HUES64 (cell line): ENCODE data around the gene SLC35F3.

ENCODE experiments used
- H3K27ac ChIP-seq: 2 replicates; pipeline ENCODE4 v1.7.0; 2013; ENCODE audit warnings: low read depth, low read length, inconsistent platforms
- H3K27me3 ChIP-seq: 2 replicates; pipeline ENCODE4 v1.6.1; 2013; ENCODE audit warnings: mild to moderate bottlenecking, low read length; ENCODE audit not compliant: insufficient read depth
- H3K36me3 ChIP-seq: 2 replicates; pipeline ENCODE4 v1.6.1; 2013; ENCODE audit warnings: mild to moderate bottlenecking, low read length; ENCODE audit not compliant: insufficient read depth
- H3K4me1 ChIP-seq: 2 replicates; pipeline ENCODE4 v1.6.1; 2013; ENCODE audit warnings: mild to moderate bottlenecking, low read length, moderate library complexity; ENCODE audit not compliant: insufficient read depth
- H3K4me3 ChIP-seq: 2 replicates; pipeline ENCODE4 v1.5.1; 2013; ENCODE audit warnings: mild to moderate bottlenecking, low read length, moderate library complexity
- H3K9ac ChIP-seq: 2 replicates; pipeline ENCODE4 v1.6.1; 2013; ENCODE audit warnings: mild to moderate bottlenecking, low read depth, low read length
- H3K9me3 ChIP-seq: 2 replicates; pipeline ENCODE4 v1.6.1; 2013; ENCODE audit warnings: low read depth, low read length; ENCODE audit not compliant: insufficient read depth
- WGBS: fragments of 150-250, 120-280 bp; methylation state at CpG from one replicate; pipeline ENCODE4 v1.1.7; 2013; ENCODE audit warnings: missing lambda C conversion rate; 5-methylcytosine and 5-hydroxymethylcytosine counted together

Gene SLC35F3

GRCh38 chr1:234322097-234322496 lies 417.6 kb downstream of the SLC35F3 start:
- Histone ChIP-seq H3K4me3 (no peak overlapping the region), H3K9ac (no peak overlapping the region), H3K36me3 (no peaks in the 10 kb centered on the region), H3K27me3 (peaks cover 13% of the 10 kb centered on the region), H3K9me3 (no peaks in the 10 kb centered on the region), H3K4me1 (peaks cover under 1% of the 10 kb centered on the region; the same call in 1 of the 2 replicates), H3K27ac (no peak overlapping the region)
- WGBS, result 98% methylated on average over 3 of the region's 3 CpGs

- no peaks in the 10 kb centered on the region for H3K36me3 ChIP-seq
- 71% methylated on average over 13 of the region's 13 CpGs for WGBS
- H3K4me3 ChIP-seq, result no peak overlapping the region
- no peak overlapping the region for H3K27ac ChIP-seq
- H3K9me3 ChIP-seq, result no peaks in the 10 kb centered on the region
- no peaks in the 10 kb centered on the region for H3K4me1 ChIP-seq
- no peak overlapping the region for H3K9ac ChIP-seq
- H3K27me3 ChIP-seq, result peaks cover 13% of the 10 kb centered on the region
These were observed 418.5 kb downstream of the SLC35F3 start for GRCh38 chr1:234322979-234323378.

DNA sequence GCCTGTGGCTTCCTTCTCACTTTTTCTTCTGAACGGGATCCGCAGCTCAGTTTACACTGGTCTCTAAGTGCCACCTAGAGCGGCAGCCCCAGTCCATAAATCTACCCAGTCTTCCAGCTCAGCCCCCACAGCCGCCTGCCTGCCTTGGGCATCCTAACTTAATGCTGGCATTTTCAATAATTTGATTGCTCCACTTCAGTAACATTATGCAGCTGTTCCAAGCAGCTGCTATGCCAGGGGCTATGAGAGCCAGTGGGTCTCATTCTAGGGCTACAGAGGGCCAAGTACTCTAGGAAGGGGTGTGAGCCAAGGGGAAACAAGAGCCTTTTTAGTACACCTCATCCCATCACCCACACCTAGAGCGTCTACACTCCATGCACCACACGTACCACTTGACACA lies 420.3 kb downstream of the SLC35F3 start:
- no peaks in the 10 kb centered on the region for H3K36me3 ChIP-seq
- H3K9ac ChIP-seq, result no peak overlapping the region
- no peaks in the 10 kb centered on the region for H3K4me1 ChIP-seq
- peaks cover 13% of the 10 kb centered on the region for H3K27me3 ChIP-seq
- no peaks in the 10 kb centered on the region for H3K9me3 ChIP-seq
- no peak overlapping the region for H3K4me3 ChIP-seq
- 92% methylated on average over 6 of the region's 6 CpGs for WGBS
- no peak overlapping the region for H3K27ac ChIP-seq

GRCh38 chr1:234325878-234326496 lies 421.5 kb downstream of the SLC35F3 start:
- H3K36me3 ChIP-seq, result no peaks in the 10 kb centered on the region
- peaks cover 13% of the 10 kb centered on the region for H3K27me3 ChIP-seq
- H3K27ac ChIP-seq, result no peak overlapping the region
- 89% methylated on average over 7 of the region's 7 CpGs for WGBS
- H3K4me1 ChIP-seq, result no peaks in the 10 kb centered on the region
- H3K9ac ChIP-seq, result no peak overlapping the region
- H3K4me3 ChIP-seq, result peak overlapping the region; percentile 36; the same call in 1 of the 2 replicates
- no peaks in the 10 kb centered on the region for H3K9me3 ChIP-seq

DNA sequence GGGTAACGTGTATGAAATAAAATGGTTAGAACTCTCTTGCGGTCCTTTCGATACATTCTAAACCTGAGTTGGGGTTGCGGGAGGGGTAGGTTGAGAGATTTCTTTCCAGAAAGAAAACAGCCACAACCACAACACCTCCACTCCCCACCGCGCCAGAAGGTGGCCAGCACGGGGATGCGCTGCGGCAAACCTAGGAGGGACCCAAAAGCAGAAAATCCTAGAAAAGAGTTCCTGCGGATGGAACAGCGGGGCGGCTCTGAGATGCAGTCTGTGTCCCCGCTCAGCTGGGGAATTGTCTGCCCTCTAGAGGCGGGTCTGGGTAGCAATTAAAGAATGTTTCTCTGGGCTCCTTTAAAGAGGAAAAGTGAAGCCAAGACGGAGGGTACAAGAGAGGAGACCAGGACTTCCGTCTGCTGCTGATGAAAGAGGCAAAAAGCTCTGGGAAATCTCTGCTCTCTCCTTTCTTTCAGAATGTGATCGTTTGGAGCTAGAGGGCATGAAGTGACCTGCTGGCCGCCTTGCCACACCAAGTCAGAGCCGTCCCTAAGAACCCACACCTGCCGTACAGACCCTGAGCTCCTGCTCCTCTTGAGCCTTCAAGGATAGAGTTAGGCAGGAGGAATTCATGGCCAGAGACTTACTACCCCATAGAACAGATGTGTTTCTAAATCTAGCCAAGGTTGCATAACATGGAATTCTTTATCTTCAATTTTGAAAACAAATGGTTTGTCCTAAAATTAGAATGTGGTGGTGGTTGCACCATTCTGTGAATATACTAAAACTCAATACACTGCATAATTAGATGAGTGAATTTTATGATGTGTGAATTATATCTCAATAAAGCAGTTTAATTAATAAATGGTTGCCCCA lies 422.3 kb downstream of the SLC35F3 start:
- Histone ChIP-seq H3K4me3 (peak overlapping the region; percentile 36; the same call in 1 of the 2 replicates), H3K27ac (no peak overlapping the region), H3K36me3 (no peaks in the 10 kb centered on the region), H3K27me3 (peaks cover 13% of the 10 kb centered on the region), H3K4me1 (no peaks in the 10 kb centered on the region), H3K9ac (no peak overlapping the region), H3K9me3 (no peaks in the 10 kb centered on the region)
- WGBS, result 36% methylated on average over 19 of the region's 20 CpGs

DNA sequence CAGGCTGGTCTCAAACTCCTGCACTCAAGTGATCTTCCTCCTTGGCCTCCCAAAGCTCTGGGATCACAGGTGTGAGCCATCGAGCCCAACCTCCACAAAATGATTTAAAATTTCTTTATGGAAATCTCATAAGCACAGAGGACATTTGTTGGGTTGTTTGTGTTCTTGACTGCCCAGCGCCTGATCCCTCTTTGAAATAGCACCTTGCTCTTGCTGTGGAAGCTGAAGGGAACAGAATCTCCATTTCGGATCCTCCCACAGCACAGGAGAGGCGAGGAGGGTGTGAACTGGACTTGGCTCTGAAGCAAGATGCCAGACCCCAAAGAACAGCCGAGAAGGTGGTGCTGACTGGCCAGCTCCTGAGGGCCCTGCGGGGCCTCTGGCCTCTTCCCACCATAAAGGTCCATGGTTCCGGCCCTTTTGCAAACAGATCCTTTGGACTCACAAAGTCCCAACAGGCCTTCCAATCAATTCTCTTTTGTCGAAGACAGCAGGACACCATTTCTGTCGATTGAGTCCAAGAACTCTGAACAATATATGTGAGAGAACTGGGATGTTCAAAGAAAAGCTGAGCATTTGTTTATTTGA lies 423.2 kb downstream of the SLC35F3 start:
- 89% methylated on average over 9 of the region's 9 CpGs for WGBS
- no peaks in the 10 kb centered on the region for H3K4me1 ChIP-seq
- no peak overlapping the region for H3K27ac ChIP-seq
- H3K9me3 ChIP-seq, result no peaks in the 10 kb centered on the region
- peaks cover 13% of the 10 kb centered on the region for H3K27me3 ChIP-seq
- no peak overlapping the region for H3K4me3 ChIP-seq
- H3K9ac ChIP-seq, result no peak overlapping the region
- H3K36me3 ChIP-seq, result no peaks in the 10 kb centered on the region

DNA sequence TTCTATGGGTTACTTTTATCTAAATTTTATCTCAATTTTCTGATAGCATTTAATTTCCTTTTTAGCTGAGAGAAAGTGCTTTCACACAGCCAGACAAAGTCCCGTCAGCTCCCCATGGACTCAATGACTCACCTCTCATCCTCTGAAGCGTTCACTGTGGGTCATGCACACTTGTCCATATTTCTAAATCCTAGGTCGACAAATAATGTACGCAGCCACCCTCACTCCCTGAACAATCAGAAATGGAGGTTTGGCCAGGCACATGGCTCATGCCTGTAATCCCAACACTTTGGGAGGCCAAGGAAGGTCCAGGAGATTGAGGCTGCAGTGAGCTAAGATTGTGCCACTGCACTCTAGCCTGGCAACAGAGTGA lies 426.4 kb downstream of the SLC35F3 start:
- H3K9ac ChIP-seq, result no peak overlapping the region
- 93% methylated on average over 4 of the region's 4 CpGs for WGBS
- peaks cover under 1% of the 10 kb centered on the region; the same call in 1 of the 2 replicates for H3K9me3 ChIP-seq
- peaks cover 5% of the 10 kb centered on the region for H3K27me3 ChIP-seq
- no peak overlapping the region for H3K4me3 ChIP-seq
- no peak overlapping the region for H3K27ac ChIP-seq
- no peaks in the 10 kb centered on the region for H3K36me3 ChIP-seq
- no peaks in the 10 kb centered on the region for H3K4me1 ChIP-seq

GRCh38 chr1:234331507-234331906 lies 427.0 kb downstream of the SLC35F3 start:
- Histone ChIP-seq H3K4me3 (no peak overlapping the region), H3K27me3 (no peaks in the 10 kb centered on the region), H3K9me3 (peaks cover 7% of the 10 kb centered on the region; the same call in 1 of the 2 replicates), H3K27ac (no peak overlapping the region), H3K4me1 (no peaks in the 10 kb centered on the region), H3K36me3 (no peaks in the 10 kb centered on the region), H3K9ac (no peak overlapping the region)
- WGBS, result 94% methylated on average over 2 of the region's 2 CpGs

GRCh38 chr1:234336359-234336758 lies 431.9 kb downstream of the SLC35F3 start:
- Histone ChIP-seq H3K27me3 (no peaks in the 10 kb centered on the region), H3K9me3 (peaks cover 33% of the 10 kb centered on the region; the same call in 1 of the 2 replicates), H3K9ac (no peak overlapping the region), H3K36me3 (no peaks in the 10 kb centered on the region), H3K27ac (no peak overlapping the region), H3K4me1 (no peaks in the 10 kb centered on the region), H3K4me3 (no peak overlapping the region)
- WGBS, result 86% methylated on average over 2 of the region's 2 CpGs

DNA sequence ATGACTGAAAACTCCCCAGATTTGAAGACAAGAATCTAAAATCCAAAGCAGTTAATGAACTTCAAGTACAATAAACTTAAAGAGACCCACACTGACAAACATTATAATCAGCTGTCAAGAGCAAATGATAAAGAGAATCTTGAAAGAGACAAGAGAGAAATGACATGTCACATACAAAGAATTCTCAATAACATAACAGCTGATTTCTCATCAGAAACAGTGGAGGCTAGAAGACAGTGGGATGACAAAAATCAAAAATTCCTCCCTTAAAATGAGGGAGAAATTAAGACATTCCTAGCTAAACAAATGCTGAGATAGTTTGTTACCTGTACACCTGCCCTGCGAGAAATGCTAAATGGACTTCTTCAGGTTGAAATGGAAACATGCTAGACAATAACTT lies 432.8 kb downstream of the SLC35F3 start:
- no peaks in the 10 kb centered on the region for H3K27me3 ChIP-seq
- H3K27ac ChIP-seq, result no peak overlapping the region
- no peak overlapping the region for H3K4me3 ChIP-seq
- no peak overlapping the region for H3K9ac ChIP-seq
- no peaks in the 10 kb centered on the region for H3K36me3 ChIP-seq
- H3K4me1 ChIP-seq, result no peaks in the 10 kb centered on the region
- peaks cover 33% of the 10 kb centered on the region; the same call in 1 of the 2 replicates for H3K9me3 ChIP-seq
- 92% methylated on average over 1 of the region's 1 CpG for WGBS

DNA sequence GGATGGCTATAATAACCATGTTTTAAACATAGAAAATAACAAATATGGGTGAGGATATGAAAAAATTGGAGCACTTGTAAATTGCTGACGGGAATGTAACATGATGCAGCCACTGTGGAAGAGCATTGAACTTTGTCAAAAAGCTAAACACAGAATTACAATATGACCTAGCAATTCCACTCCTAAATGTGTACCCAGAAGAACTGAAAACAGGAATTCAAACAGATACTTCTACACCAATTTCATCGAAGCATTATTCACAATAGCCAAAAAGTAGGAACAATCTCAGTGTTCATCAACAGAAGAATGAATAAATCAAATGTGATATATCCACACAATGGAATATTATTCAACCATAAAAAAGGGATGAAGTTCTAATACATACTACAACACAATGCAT lies 436.1 kb downstream of the SLC35F3 start:
- WGBS, result 100% methylated on average over 2 of the region's 2 CpGs
- H3K9ac ChIP-seq, result no peak overlapping the region
- H3K27ac ChIP-seq, result no peak overlapping the region
- H3K9me3 ChIP-seq, result peaks cover 33% of the 10 kb centered on the region; the same call in 1 of the 2 replicates
- no peaks in the 10 kb centered on the region for H3K27me3 ChIP-seq
- H3K4me1 ChIP-seq, result no peaks in the 10 kb centered on the region
- H3K4me3 ChIP-seq, result no peak overlapping the region
- H3K36me3 ChIP-seq, result no peaks in the 10 kb centered on the region
